Measurements from ENCODE around the gene JARID2.

DNA sequence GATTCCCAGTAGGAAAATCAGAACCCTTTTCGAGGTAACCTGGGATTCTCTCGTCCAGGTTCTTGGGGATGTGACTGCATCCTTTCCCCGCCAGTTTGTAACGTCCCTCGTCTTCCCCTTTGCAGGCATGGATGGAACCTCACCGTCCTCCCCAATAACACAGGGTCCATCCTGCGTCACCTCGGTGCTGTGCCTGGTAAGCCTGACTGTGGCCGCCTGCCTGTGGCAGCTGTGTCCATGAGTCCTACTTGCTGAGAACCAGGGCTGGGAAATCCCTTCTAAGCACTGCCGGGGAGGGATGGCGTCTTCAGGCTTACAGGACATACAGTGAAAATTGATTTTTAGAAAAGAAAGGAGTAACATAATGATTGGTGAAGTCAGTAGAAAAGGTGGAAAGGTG lies 261.4 kb downstream of the JARID2 start:
- TF ChIP-seq, protein P1, sequence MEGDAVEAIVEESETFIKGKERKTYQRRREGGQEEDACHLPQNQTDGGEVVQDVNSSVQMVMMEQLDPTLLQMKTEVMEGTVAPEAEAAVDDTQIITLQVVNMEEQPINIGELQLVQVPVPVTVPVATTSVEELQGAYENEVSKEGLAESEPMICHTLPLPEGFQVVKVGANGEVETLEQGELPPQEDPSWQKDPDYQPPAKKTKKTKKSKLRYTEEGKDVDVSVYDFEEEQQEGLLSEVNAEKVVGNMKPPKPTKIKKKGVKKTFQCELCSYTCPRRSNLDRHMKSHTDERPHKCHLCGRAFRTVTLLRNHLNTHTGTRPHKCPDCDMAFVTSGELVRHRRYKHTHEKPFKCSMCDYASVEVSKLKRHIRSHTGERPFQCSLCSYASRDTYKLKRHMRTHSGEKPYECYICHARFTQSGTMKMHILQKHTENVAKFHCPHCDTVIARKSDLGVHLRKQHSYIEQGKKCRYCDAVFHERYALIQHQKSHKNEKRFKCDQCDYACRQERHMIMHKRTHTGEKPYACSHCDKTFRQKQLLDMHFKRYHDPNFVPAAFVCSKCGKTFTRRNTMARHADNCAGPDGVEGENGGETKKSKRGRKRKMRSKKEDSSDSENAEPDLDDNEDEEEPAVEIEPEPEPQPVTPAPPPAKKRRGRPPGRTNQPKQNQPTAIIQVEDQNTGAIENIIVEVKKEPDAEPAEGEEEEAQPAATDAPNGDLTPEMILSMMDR (IDR thresholded peaks at IDR 0.05 in 2 of 3, conservative IDR thresholded peaks at IDR 0.05 in 1 of 3; ENCODE audit: control insufficient read depth in 2 of 3, extremely low read depth in 1 of 3, insufficient read depth in 1 of 3, low read depth in 3 of 3, low read length in 3 of 3), result no peak
- TF ChIP-seq, protein P2, sequence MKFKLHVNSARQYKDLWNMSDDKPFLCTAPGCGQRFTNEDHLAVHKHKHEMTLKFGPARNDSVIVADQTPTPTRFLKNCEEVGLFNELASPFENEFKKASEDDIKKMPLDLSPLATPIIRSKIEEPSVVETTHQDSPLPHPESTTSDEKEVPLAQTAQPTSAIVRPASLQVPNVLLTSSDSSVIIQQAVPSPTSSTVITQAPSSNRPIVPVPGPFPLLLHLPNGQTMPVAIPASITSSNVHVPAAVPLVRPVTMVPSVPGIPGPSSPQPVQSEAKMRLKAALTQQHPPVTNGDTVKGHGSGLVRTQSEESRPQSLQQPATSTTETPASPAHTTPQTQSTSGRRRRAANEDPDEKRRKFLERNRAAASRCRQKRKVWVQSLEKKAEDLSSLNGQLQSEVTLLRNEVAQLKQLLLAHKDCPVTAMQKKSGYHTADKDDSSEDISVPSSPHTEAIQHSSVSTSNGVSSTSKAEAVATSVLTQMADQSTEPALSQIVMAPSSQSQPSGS (IDR thresholded peaks at IDR 0.05; ENCODE audit: low read length), result no peak
- TF ChIP-seq ASH2L (IDR thresholded peaks at IDR 0.05; ENCODE audit: borderline replicate concordance, low read depth) (no peak), ZZZ3 (IDR thresholded peaks at IDR 0.05; ENCODE audit: control insufficient read depth, insufficient read length, low read depth) (no peak), CREB1 (IDR thresholded peaks at IDR 0.05; ENCODE audit: low read depth) (no peak), SIN3A (IDR thresholded peaks at IDR 0.05; ENCODE audit: low read depth, low read length) (no peak), MXI1 (IDR thresholded peaks at IDR 0.05; ENCODE audit: low read depth, low read length) (no peak)
